Choroid plexus epithelial cell (primary cell): ENCODE data around the gene PROX1.

Experiments
- DNase-seq: peaks from one replicate; pipeline ENCODE4 v3.0.0-alpha.2; 2010; ENCODE audit warnings: low read depth
- H3K4me3 ChIP-seq: 2 replicates; pipeline ENCODE4 v1.5.1; 2011; ENCODE audit warnings: low read depth, mild to moderate bottlenecking, control low read depth, low read length, moderate library complexity
- TF ChIP-seq, protein P1 (sequence below): conservative IDR thresholded peaks from 2 replicates; pipeline ENCODE4 v1.5.1; 2011; ENCODE audit warnings: low read depth, mild to moderate bottlenecking, control low read depth, inconsistent platforms, low read length, moderate library complexity

The PROX1 gene

DNA sequence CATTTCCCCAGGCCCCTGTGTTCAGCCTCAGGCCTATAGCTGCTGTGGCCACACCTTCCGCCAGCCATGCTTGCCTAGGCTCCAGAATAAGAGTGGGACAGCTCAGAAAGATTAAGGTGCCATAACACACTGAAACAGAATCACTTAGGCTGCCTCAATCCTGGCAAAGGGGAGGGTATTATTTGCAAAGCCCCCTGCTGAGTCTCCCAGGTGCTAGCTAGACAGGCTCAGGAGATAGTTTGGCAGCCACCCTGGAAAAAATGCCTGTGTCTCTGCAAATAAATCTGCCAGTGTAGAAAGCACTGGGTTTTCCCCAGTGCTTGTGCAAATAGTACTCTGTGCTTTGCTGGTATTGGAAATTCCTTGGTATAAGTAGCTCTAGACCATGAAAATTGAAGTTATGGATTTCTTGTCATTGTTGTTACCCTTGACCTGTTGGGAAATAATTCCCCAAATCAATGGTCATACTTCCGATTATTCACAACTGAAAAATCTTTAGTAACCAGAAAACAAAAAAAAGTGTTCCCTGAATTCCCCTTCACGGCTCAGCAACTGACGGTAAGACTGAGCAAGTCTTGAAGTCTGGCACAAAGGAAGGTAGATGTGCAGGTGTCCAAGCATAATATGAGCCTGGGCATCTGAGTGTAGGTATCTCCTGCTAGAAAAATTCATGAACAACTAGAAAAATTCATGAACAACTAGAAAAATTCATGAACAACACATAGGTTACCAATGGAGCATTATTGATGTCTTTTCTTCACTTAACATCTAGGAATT, 56.9 kb downstream of the PROX1 start:
- TF ChIP-seq, protein P1, sequence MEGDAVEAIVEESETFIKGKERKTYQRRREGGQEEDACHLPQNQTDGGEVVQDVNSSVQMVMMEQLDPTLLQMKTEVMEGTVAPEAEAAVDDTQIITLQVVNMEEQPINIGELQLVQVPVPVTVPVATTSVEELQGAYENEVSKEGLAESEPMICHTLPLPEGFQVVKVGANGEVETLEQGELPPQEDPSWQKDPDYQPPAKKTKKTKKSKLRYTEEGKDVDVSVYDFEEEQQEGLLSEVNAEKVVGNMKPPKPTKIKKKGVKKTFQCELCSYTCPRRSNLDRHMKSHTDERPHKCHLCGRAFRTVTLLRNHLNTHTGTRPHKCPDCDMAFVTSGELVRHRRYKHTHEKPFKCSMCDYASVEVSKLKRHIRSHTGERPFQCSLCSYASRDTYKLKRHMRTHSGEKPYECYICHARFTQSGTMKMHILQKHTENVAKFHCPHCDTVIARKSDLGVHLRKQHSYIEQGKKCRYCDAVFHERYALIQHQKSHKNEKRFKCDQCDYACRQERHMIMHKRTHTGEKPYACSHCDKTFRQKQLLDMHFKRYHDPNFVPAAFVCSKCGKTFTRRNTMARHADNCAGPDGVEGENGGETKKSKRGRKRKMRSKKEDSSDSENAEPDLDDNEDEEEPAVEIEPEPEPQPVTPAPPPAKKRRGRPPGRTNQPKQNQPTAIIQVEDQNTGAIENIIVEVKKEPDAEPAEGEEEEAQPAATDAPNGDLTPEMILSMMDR, result no peak
- no peak overlapping the region for H3K4me3 ChIP-seq
- DNase-seq, result no peak

DNA sequence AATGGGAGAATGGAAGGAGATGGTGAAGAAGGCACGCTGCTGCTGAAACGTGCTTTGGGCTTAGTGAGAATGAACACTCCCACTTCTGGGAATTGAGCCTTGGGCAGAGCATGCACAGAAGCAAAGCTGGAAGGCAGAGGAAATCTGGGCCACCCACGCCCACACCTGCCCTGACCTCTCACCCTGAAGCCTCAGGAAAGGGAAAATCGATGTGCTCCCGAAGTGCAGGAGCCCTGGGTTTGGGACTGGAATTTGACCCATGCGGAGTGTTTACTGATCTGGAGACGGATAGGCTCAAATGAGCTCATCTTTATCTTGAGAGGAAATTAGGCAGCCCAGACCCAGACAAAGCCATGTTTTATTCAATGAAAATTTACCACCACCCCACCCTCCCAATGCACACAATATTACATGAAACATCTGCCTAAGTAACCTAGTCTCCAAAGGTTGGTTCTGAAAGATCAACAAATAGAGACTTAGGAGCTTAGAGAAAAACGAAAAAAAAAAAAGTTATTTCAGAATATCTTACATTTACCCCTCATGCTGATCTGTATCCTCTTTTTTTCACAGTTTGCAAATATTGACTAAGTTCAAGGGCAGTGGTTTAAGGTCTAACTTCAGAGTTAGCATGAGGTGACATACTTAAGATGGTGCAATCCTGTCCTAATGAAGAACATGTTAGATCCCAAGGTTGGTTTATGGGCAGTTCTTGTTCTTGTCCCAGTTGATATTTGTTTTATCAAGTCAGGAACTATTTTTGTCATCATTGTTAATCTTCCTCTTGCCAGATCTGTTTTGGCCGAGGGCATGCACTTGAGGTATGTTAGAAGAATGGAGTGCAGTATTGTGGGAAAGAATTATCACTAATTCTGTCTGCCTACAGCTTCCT, 63.0 kb downstream of the PROX1 start:
- no peak overlapping the region for H3K4me3 ChIP-seq
- no peak for DNase-seq
- TF ChIP-seq, protein P1, result no peak

DNA sequence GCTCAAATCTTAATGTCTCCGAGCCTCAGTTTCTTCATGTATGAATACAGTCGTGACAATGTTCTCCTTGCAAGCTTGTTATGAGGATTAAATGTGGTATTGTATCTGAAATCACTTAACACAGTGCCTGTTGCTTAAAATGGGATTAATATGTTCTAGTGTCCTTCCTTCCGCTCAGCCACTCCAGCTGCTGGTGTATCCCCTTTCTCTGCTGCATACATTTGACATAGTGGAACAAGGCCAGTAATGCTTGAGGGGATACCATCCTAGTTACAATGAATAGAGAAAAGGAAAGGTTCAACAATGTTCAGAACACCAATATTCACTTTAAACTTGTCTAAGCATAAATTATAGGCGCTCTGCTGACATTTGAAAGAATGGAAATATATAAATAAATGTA, 64.0 kb downstream of the PROX1 start:
- no peak overlapping the region for H3K4me3 ChIP-seq
- DNase-seq, result no peak
- TF ChIP-seq, protein P1, result no peak

DNA sequence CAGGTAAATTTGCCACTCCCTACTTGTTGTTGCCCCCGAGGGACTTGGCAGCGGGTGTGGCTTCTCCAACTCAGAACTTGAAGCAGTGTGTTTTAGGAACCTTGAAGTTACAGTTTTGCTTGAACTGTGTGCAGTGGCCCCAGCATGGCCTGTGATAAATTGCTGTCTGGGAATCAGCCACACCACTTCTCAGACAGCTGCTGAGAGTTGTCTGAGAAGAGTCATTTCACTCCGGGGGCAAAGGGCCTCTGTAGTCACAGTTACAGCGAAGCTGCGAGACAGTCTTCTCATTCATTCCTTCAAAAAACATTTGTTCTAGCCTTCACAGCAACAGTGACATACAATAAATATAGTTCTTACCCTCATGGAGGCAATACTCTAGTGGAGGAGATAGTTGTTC, 70.3 kb downstream of the PROX1 start:
- no peak overlapping the region for H3K4me3 ChIP-seq
- TF ChIP-seq, protein P1, result no peak
- DNase-seq, result no peak

DNA sequence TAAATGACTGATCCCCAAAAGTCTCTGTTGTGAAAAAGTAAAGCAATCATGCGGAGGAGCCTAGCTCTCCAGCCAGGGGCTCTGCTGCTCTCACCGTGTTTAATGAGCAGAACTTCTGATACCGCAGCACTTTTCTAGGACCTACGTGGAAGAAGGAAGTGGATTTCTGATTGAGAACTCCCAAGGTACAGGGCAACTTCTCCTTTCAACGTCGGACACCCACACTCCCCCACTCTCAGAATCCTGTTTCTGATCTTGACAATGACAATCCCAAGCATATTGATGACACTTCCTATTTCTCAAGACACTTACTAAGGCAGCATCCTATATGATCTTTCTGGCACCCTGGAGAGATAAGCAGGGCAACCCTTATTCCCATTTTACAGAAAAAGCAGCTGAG, 78.4 kb downstream of the PROX1 start:
- no peak overlapping the region for H3K4me3 ChIP-seq
- TF ChIP-seq, protein P1, result no peak
- DNase-seq, result no peak

DNA sequence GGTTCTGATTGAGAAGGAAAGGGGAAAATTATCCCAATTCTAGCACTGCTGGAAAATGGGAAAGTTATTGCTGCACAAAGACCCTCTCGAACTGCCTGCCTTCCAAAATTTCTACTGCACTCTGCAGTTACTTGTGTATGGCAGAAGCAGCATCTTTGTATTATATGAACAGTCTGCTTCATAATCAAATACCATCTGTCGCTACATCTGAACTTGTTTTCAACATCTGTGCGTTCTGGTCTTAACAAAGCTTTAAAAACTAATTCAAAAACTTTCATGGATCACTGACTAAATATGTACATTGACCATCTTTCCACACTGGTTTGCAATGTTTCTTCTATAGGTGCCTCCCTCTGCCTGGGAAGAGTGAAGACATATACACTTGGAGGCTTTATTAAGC, 79.2 kb downstream of the PROX1 start:
- no peak overlapping the region for H3K4me3 ChIP-seq
- TF ChIP-seq, protein P1, result no peak
- no peak for DNase-seq

DNA sequence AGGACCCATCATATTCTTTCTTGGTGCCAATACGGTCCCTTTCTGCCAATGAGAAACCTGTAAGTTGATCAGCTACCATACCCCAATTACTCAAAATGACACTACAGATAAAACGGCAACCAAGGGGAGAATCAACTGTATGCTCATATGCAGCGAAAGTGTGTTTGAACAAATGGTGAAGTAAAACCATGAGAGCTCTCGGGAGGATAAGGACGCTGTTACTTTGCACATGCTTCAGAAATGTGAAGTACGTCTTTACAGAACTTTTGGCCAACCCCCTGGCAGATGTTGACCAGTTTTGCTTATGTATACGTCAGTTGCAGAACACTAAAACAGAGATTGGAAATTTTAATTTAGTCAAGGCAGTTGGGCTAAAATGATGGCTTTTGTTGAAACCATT, 79.6 kb downstream of the PROX1 start:
- no peak for DNase-seq
- TF ChIP-seq, protein P1, result no peak
- no peak overlapping the region for H3K4me3 ChIP-seq
